Ishikawa (cell line): ENCODE measurements around the gene CSTPP1.
A peak's percentile ranks its signal among the peaks of the same experiment; 100 is the strongest.

Source experiments
- CEBPB ChIP-seq: IDR thresholded peaks from 2 replicates; pipeline ENCODE4 v1.6.1; 2012
- CREB1 ChIP-seq: IDR thresholded peaks from 2 replicates; pipeline ENCODE4 v1.6.1; 2012; ENCODE audit warnings: low read depth
- EGR1 ChIP-seq: IDR thresholded peaks from 2 replicates; pipeline ENCODE4 v1.6.1; 2012
- EP300 ChIP-seq: IDR thresholded peaks from 2 replicates; pipeline ENCODE4 v1.6.1; 2012; ENCODE audit warnings: borderline replicate concordance
- FOXM1 ChIP-seq: IDR thresholded peaks from 2 replicates; pipeline ENCODE4 v1.6.1; 2012; ENCODE audit warnings: low read depth, borderline replicate concordance
- NFIC ChIP-seq: IDR thresholded peaks from 2 replicates; pipeline ENCODE4 v1.6.1; 2012
- RAD21 ChIP-seq: IDR thresholded peaks from 2 replicates; pipeline ENCODE4 v1.6.1; 2012; ENCODE audit warnings: low read depth
- REST ChIP-seq: IDR thresholded peaks from 2 replicates; pipeline ENCODE4 v1.6.1; 2012; ENCODE audit warnings: low read depth, mild to moderate bottlenecking
- TAF1 ChIP-seq: IDR thresholded peaks from 2 replicates; pipeline ENCODE4 v1.6.1; 2012; ENCODE audit warnings: low read depth, mild to moderate bottlenecking
- TCF12 ChIP-seq: IDR thresholded peaks from 2 replicates; pipeline ENCODE4 v1.6.1; 2012; ENCODE audit warnings: low read depth
- TEAD4 ChIP-seq: IDR thresholded peaks from 2 replicates; pipeline ENCODE4 v1.6.1; 2012
- YY1 ChIP-seq: IDR thresholded peaks from 2 replicates; pipeline ENCODE4 v1.6.1; 2012; ENCODE audit warnings: low read depth
- ZBTB7A ChIP-seq: IDR thresholded peaks from 2 replicates; pipeline ENCODE4 v1.6.1; 2012; ENCODE audit warnings: low read depth
- TF ChIP-seq, protein P1 (sequence below): IDR thresholded peaks from 2 replicates; pipeline ENCODE4 v1.6.1; 2012
- TF ChIP-seq, protein P2 (sequence below): IDR thresholded peaks from 2 replicates; pipeline ENCODE4 v1.6.1; 2012

Gene CSTPP1

DNA sequence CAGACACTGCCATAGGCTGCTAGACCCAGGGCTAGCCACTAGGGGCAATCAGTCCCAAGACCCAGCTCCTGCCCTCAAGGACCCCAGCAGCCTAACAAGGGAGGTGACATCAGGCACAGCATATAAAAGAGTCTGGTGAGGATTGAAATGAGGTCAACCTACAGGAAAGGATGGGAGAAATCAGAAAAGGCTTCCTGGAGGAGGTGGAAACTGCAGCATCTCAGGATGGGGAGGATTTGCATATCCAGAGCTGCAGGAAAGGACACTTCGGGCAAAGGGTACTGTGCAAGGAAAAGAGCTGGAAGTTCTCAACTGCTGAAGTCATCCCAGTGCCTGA lies 243.1 kb downstream of the CSTPP1 start:
- TF ChIP-seq FOXM1 (no peak), CEBPB (no peak), RAD21 (peak; percentile 54)

GRCh38 chr11:47180006-47180787 lies 243.6 kb downstream of the CSTPP1 start:
- TF ChIP-seq EP300 (no peak), REST (no peak), TCF12 (no peak), CEBPB (no peak), TEAD4 (no peak), ZBTB7A (no peak), RAD21 (no peak), CREB1 (no peak), EGR1 (no peak), YY1 (no peak), NFIC (no peak), TAF1 (no peak), FOXM1 (no peak)
- TF ChIP-seq, protein P1, sequence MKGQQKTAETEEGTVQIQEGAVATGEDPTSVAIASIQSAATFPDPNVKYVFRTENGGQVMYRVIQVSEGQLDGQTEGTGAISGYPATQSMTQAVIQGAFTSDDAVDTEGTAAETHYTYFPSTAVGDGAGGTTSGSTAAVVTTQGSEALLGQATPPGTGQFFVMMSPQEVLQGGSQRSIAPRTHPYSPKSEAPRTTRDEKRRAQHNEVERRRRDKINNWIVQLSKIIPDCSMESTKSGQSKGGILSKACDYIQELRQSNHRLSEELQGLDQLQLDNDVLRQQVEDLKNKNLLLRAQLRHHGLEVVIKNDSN: no peak
- TF ChIP-seq, protein P2, sequence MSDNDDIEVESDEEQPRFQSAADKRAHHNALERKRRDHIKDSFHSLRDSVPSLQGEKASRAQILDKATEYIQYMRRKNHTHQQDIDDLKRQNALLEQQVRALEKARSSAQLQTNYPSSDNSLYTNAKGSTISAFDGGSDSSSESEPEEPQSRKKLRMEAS: no peak

- no peak for TF ChIP-seq FOXM1
- TF ChIP-seq EP300: no peak
- TF ChIP-seq, protein P1: no peak
- TF ChIP-seq TEAD4: no peak
- TF ChIP-seq REST: no peak
These were observed 244.7 kb downstream of the CSTPP1 start for GRCh38 chr11:47181271-47181670.

DNA sequence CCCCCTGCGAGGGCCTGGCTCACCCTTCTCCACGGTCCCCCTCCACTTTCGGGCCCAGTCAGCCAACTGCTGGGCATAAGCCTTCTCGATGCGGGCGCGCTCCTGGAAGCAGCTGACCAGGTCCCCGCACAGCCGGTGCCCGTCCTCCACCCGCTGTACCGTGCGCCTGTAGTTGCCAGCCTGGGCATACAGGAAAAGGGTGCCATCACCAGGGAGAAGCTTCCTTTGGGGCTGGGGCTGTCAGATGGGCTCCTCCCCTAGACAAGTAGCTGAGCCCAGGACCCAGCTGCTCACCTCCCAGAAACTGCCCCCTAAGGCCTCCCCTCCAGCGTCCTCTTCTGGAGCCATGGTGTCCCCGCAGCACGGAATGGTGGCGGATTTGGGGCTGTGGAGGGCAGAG lies 245.8 kb downstream of the CSTPP1 start:
- no peak for TF ChIP-seq EGR1
- TF ChIP-seq, protein P2: no peak
- TF ChIP-seq CEBPB: no peak
- no peak for TF ChIP-seq EP300
- TF ChIP-seq, protein P1: no peak
- TF ChIP-seq FOXM1: no peak
- no peak for TF ChIP-seq NFIC
- no peak for TF ChIP-seq TEAD4
- no peak for TF ChIP-seq TAF1

GRCh38 chr11:47183031-47183856 lies 246.7 kb downstream of the CSTPP1 start:
- TF ChIP-seq CEBPB: no peak
- TF ChIP-seq EP300: no peak
- no peak for TF ChIP-seq TCF12
- TF ChIP-seq YY1: no peak
- TF ChIP-seq, protein P2: no peak
- TF ChIP-seq EGR1: no peak
- TF ChIP-seq RAD21: no peak
- TF ChIP-seq ZBTB7A: no peak
- TF ChIP-seq REST: no peak
- no peak for TF ChIP-seq TEAD4
- TF ChIP-seq TAF1: no peak
- no peak for TF ChIP-seq NFIC
- no peak for TF ChIP-seq CREB1
- TF ChIP-seq, protein P1: no peak
- TF ChIP-seq FOXM1: no peak
